Loucy (cell line): ENCODE measurements around the gene JAG1.

Experiments
- H2AFZ ChIP-seq: fragments of 200-600 bp; sonication (generic); 2 replicates; pipeline ENCODE4 v1.6.0; 2016; ENCODE audit warnings: antibody characterized with exemption, mild to moderate bottlenecking, low read length, moderate library complexity
- H3F3A ChIP-seq: fragments of 200-600 bp; 2 replicates; pipeline ENCODE4 v1.6.0; 2016; ENCODE audit warnings: antibody characterized with exemption, low read depth, mild to moderate bottlenecking
- H3K27me3 ChIP-seq: fragments of 200-600 bp; sonication (generic); 2 replicates; pipeline ENCODE4 v1.6.1; 2014; ENCODE audit warnings: low read length, mild to moderate bottlenecking; ENCODE audit not compliant: insufficient read depth, poor library complexity, severe bottlenecking
- H3K36me3 ChIP-seq: fragments of 200-600 bp; sonication (generic); 2 replicates; pipeline ENCODE4 v1.6.1; 2016; ENCODE audit warnings: low read length; ENCODE audit not compliant: insufficient read depth
- H3K4me1 ChIP-seq: fragments of 200-600 bp; sonication (generic); 2 replicates; pipeline ENCODE4 v1.5.1; 2014; ENCODE audit warnings: low read length, mild to moderate bottlenecking; ENCODE audit not compliant: insufficient read depth, poor library complexity, severe bottlenecking
- H3K4me2 ChIP-seq: fragments of 200-600 bp; sonication (generic); 2 replicates; pipeline ENCODE4 v1.6.0; 2014; ENCODE audit warnings: antibody characterized with exemption, low read length, low read depth, mild to moderate bottlenecking; ENCODE audit not compliant: poor library complexity, severe bottlenecking
- H3K4me3 ChIP-seq: fragments of 200-600 bp; sonication (generic); 2 replicates; pipeline ENCODE4 v1.5.1; 2014; ENCODE audit warnings: low read length, mild to moderate bottlenecking, mixed read lengths; ENCODE audit not compliant: poor library complexity, severe bottlenecking
- H3K79me2 ChIP-seq: fragments of 200-600 bp; sonication (generic); 2 replicates; pipeline ENCODE4 v1.6.1; 2014; ENCODE audit warnings: low read length; ENCODE audit not compliant: insufficient read depth
- H3K9ac ChIP-seq: fragments of 200-600 bp; sonication (generic); 2 replicates; pipeline ENCODE4 v1.6.0; 2014; ENCODE audit warnings: mild to moderate bottlenecking, low read depth, low read length, moderate library complexity; ENCODE audit not compliant: poor library complexity, severe bottlenecking
- H3K9me2 ChIP-seq: fragments of 200-600 bp; sonication (generic); replicated peaks from 2 replicates; pipeline ENCODE4 v1.6.1; 2016; ENCODE audit warnings: low read depth, low read length, mixed read lengths
- H3K9me3 ChIP-seq: fragments of 200-600 bp; sonication (generic); 2 replicates; pipeline ENCODE4 v1.6.1; 2014; ENCODE audit warnings: mild to moderate bottlenecking, antibody characterized with exemption, low read length, low read depth; ENCODE audit not compliant: insufficient read depth
- H4K20me1 ChIP-seq: fragments of 200-600 bp; sonication (generic); 2 replicates; pipeline ENCODE4 v1.6.0; 2014; ENCODE audit warnings: antibody characterized with exemption, low read length, mild to moderate bottlenecking; ENCODE audit not compliant: insufficient read depth, poor library complexity, severe bottlenecking
- CTCF ChIP-seq: fragments of 200-600 bp; sonication (generic); conservative IDR thresholded peaks from 2 replicates; pipeline ENCODE4 v1.5.1; 2014; ENCODE audit warnings: mild to moderate bottlenecking, antibody characterized with exemption, low read length
- EZH2phosphoT487 ChIP-seq: fragments of 200-600 bp; IDR thresholded peaks from 2 replicates; pipeline ENCODE4 v1.6.1; 2018; ENCODE audit warnings: antibody characterized with exemption, mild to moderate bottlenecking, moderate library complexity, borderline replicate concordance

The JAG1 gene

GRCh38 chr20:10672624-10673127 lies 1.1 kb downstream of the JAG1 start:
- no peaks in the 10 kb centered on the region for H3K9me2 ChIP-seq
- no peaks in the 10 kb centered on the region for H3F3A ChIP-seq
- no peak for TF ChIP-seq EZH2phosphoT487
- no peak for TF ChIP-seq CTCF
- H3K36me3 ChIP-seq, result no peaks in the 10 kb centered on the region
- H3K9ac ChIP-seq, result no peak overlapping the region
- no peak overlapping the region for H3K4me3 ChIP-seq
- H3K27me3 ChIP-seq, result no peaks in the 10 kb centered on the region
- no peaks in the 10 kb centered on the region for H3K9me3 ChIP-seq
- H3K4me2 ChIP-seq, result no peak overlapping the region
- H2AFZ ChIP-seq, result no peak overlapping the region
- no peaks in the 10 kb centered on the region for H3K4me1 ChIP-seq
- H3K79me2 ChIP-seq, result no peaks in the 10 kb centered on the region
- H4K20me1 ChIP-seq, result no peaks in the 10 kb centered on the region

GRCh38 chr20:10671919-10672623 lies 1.7 kb downstream of the JAG1 start:
- H4K20me1 ChIP-seq, result no peaks in the 10 kb centered on the region
- no peaks in the 10 kb centered on the region for H3F3A ChIP-seq
- H3K4me1 ChIP-seq, result no peaks in the 10 kb centered on the region
- H3K27me3 ChIP-seq, result no peaks in the 10 kb centered on the region
- no peak overlapping the region for H3K4me2 ChIP-seq
- H2AFZ ChIP-seq, result no peak overlapping the region
- no peak overlapping the region for H3K4me3 ChIP-seq
- no peaks in the 10 kb centered on the region for H3K36me3 ChIP-seq
- TF ChIP-seq CTCF, result no peak
- no peak for TF ChIP-seq EZH2phosphoT487
- H3K9me3 ChIP-seq, result no peaks in the 10 kb centered on the region
- no peaks in the 10 kb centered on the region for H3K9me2 ChIP-seq
- H3K9ac ChIP-seq, result no peak overlapping the region
- H3K79me2 ChIP-seq, result no peaks in the 10 kb centered on the region

GRCh38 chr20:10671221-10671918 lies 2.4 kb downstream of the JAG1 start:
- H2AFZ ChIP-seq, result no peak overlapping the region
- no peaks in the 10 kb centered on the region for H3F3A ChIP-seq
- H4K20me1 ChIP-seq, result no peaks in the 10 kb centered on the region
- H3K4me1 ChIP-seq, result no peaks in the 10 kb centered on the region
- TF ChIP-seq CTCF (no peak), EZH2phosphoT487 (no peak)
- H3K36me3 ChIP-seq, result no peaks in the 10 kb centered on the region
- H3K9me2 ChIP-seq, result no peaks in the 10 kb centered on the region
- H3K27me3 ChIP-seq, result no peaks in the 10 kb centered on the region
- no peaks in the 10 kb centered on the region for H3K9me3 ChIP-seq
- H3K79me2 ChIP-seq, result no peaks in the 10 kb centered on the region
- no peak overlapping the region for H3K4me3 ChIP-seq
- no peak overlapping the region for H3K4me2 ChIP-seq
- no peak overlapping the region for H3K9ac ChIP-seq
